Measurements from ENCODE around the gene ZNF283.
A peak's percentile ranks its signal among the peaks of the same experiment; 100 is the strongest.
"Not testable (repeated sequence)": the region's sequence is repeated elsewhere in the genome, so short reads cannot be mapped to it uniquely, and the experiment has no call there.

Gene ZNF283

GRCh38 chr19:43799502-43800142 lies 27.5 kb upstream of the ZNF283 start:
- no peak for DNase-seq (ENCODE audit: low spot score)

- no peak for DNase-seq (ENCODE audit: low spot score)
Measured at GRCh38 chr19:43802216-43802951, 24.7 kb upstream of the ZNF283 start, which contains the start of gene LYPD5. Gene LYPD5 (minus strand): TSS chr19:43802447. CDS start chr19:43802380, 67 bp downstream.

GRCh38 chr19:43804432-43804831 lies 22.7 kb upstream of the ZNF283 start:
- DNase-seq (ENCODE audit: low spot score) = no peak

- not testable (repeated sequence) for DNase-seq (ENCODE audit: low spot score)
Measured at GRCh38 chr19:43806401-43806800, 20.7 kb upstream of the ZNF283 start.

GRCh38 chr19:43806848-43807247 lies 20.3 kb upstream of the ZNF283 start:
- DNase-seq (ENCODE audit: low spot score) = no peak

- no peak for DNase-seq (ENCODE audit: low spot score)
Measured at GRCh38 chr19:43807651-43808050, 19.5 kb upstream of the ZNF283 start.

- DNase-seq (ENCODE audit: low spot score) = peak; percentile 54
Measured at GRCh38 chr19:43809762-43810696, 17.1 kb upstream of the ZNF283 start.

- DNase-seq (ENCODE audit: low spot score) = no peak
Measured at GRCh38 chr19:43811837-43812236, 15.3 kb upstream of the ZNF283 start.

GRCh38 chr19:43812259-43812658 lies 14.9 kb upstream of the ZNF283 start:
- no peak for DNase-seq (ENCODE audit: low spot score)

GRCh38 chr19:43812688-43813087 lies 14.4 kb upstream of the ZNF283 start:
- no peak for DNase-seq (ENCODE audit: low spot score)

GRCh38 chr19:43814663-43815352 lies 12.3 kb upstream of the ZNF283 start:
- DNase-seq (ENCODE audit: low spot score) = no peak

- not testable (repeated sequence) for DNase-seq (ENCODE audit: low spot score)
Measured at GRCh38 chr19:43817454-43817853, 9.7 kb upstream of the ZNF283 start.

GRCh38 chr19:43818500-43818899 lies 8.6 kb upstream of the ZNF283 start:
- no peak for DNase-seq (ENCODE audit: low spot score)

GRCh38 chr19:43820098-43820883 lies 6.8 kb upstream of the ZNF283 start:
- peak; percentile 4 for DNase-seq (ENCODE audit: low spot score)

GRCh38 chr19:43820884-43821215 lies 6.3 kb upstream of the ZNF283 start:
- DNase-seq (ENCODE audit: low spot score) = no peak

GRCh38 chr19:43823856-43824255 lies 3.3 kb upstream of the ZNF283 start:
- not testable (repeated sequence) for DNase-seq (ENCODE audit: low spot score)

- not testable (repeated sequence) for DNase-seq (ENCODE audit: low spot score)
Measured at GRCh38 chr19:43824572-43824971, 2.5 kb upstream of the ZNF283 start.

GRCh38 chr19:43839139-43839538 lies 12.0 kb downstream of the ZNF283 start:
- no peak for DNase-seq (ENCODE audit: low spot score)

- DNase-seq (ENCODE audit: low spot score) = no peak
Measured at GRCh38 chr19:43842007-43842406, 14.9 kb downstream of the ZNF283 start.

GRCh38 chr19:43847246-43847645 lies 20.1 kb downstream of the ZNF283 start:
- no peak for DNase-seq (ENCODE audit: low spot score)

GRCh38 chr19:43847884-43848283 lies 20.8 kb downstream of the ZNF283 start:
- DNase-seq (ENCODE audit: low spot score) = no peak
